ENCODE data around the gene LRFN2.

DNA sequence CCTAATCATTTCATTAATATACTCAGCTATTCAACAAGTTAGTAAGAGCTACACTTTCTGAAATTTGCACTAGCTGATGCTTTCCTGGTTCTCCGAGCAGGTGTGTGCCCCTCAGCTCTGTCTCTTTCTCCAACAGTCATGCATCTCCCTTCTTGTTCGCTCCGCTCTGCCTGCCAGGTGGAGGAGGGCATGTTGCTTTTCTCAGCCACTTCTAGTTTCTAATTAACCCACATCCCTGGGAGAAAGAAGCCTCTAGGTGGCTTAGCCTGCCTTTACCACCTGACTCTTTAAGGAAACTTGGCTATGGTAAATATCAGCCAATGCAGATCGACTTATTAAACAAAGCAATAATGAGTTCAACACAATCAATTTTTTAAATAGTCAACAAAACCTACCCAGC, 34.2 kb downstream of the LRFN2 start:
- TF ChIP-seq, protein P1, sequence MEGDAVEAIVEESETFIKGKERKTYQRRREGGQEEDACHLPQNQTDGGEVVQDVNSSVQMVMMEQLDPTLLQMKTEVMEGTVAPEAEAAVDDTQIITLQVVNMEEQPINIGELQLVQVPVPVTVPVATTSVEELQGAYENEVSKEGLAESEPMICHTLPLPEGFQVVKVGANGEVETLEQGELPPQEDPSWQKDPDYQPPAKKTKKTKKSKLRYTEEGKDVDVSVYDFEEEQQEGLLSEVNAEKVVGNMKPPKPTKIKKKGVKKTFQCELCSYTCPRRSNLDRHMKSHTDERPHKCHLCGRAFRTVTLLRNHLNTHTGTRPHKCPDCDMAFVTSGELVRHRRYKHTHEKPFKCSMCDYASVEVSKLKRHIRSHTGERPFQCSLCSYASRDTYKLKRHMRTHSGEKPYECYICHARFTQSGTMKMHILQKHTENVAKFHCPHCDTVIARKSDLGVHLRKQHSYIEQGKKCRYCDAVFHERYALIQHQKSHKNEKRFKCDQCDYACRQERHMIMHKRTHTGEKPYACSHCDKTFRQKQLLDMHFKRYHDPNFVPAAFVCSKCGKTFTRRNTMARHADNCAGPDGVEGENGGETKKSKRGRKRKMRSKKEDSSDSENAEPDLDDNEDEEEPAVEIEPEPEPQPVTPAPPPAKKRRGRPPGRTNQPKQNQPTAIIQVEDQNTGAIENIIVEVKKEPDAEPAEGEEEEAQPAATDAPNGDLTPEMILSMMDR (IDR thresholded peaks at IDR 0.05): no peak
- TF ChIP-seq POLR2AphosphoS5 (IDR thresholded peaks at IDR 0.05; ENCODE audit: insufficient read depth in 1 of 2, low read depth in 1 of 2) (no peak), POLR2A (IDR thresholded peaks at IDR 0.05) (no peak)
